ENCODE results near the gene BCORL1. TPM values are rescaled to one million over a fixed set of nuclear protein-coding genes. Genes with fewer than 3 reads are reported as not detected.

BCORL1 gene
- total RNA-seq, 1 experiment from 2014 or later = 32.2 TPM

GRCh38 chrX:129976441-129976840 is 6.0 kb upstream of the BCORL1 start:
- TF ChIP-seq EZH2 (IDR thresholded peaks at IDR 0.05; ENCODE audit: low read depth) (no peak), CTCF (conservative IDR thresholded peaks at IDR 0.05) (no peak)
- H3K4me2 ChIP-seq = no peak overlapping the region
- 0 out of 2 replicates have a peak, but pooled peaks cover 4% of the 10 kb centered on the region for H3F3A ChIP-seq (ENCODE audit: insufficient read depth, low read depth)
- H2AFZ ChIP-seq = no peak overlapping the region
- DNase-seq = no peak
- no peaks in the 10 kb centered on the region for H3K4me1 ChIP-seq (replicated peaks; ENCODE audit: insufficient read depth)
- H3K79me2 ChIP-seq (ENCODE audit: low read depth) = no peaks in the 10 kb centered on the region
- H3K36me3 ChIP-seq (ENCODE audit: low read depth) = no peaks in the 10 kb centered on the region
- no TSS peak for BruUV-seq (replicated peaks)
- intact Hi-C loops (cut with micrococcal nuclease; ENCODE audit: unreplicated experiment) = no loop called here
- CTCF ChIA-PET = no interaction called here
- no peak overlapping the region for H3K4me3 ChIP-seq
- H3K27me3 ChIP-seq (ENCODE audit: insufficient read depth, low read depth) = peaks cover 4% of the 10 kb centered on the region; the same call in 1 of the 2 replicates
- H3K27ac ChIP-seq = no peak overlapping the region
- no peaks in the 10 kb centered on the region for H3K9me2 ChIP-seq (ENCODE audit: insufficient read depth)
- H3K9me3 ChIP-seq (ENCODE audit: insufficient read depth, low read depth) = no peaks in the 10 kb centered on the region
- POLR2A ChIA-PET (ENCODE audit: unreplicated experiment) = interaction anchor here (0.6 kb wide), 1 partner anchor 35 kb away, joined by 4 read pairs; no protein-coding TSS in a partner anchor
- H4K20me1 ChIP-seq (ENCODE audit: insufficient read depth) = no peaks in the 10 kb centered on the region

- intact Hi-C loops (cut with micrococcal nuclease; ENCODE audit: unreplicated experiment) = no loop called here
- H3K79me2 ChIP-seq (ENCODE audit: low read depth) = no peaks in the 10 kb centered on the region
- no peaks in the 10 kb centered on the region for H3K4me1 ChIP-seq (replicated peaks; ENCODE audit: insufficient read depth)
- DNase-seq = no peak
- H3K9me3 ChIP-seq (ENCODE audit: insufficient read depth, low read depth) = no peaks in the 10 kb centered on the region
- H3K9me2 ChIP-seq (ENCODE audit: insufficient read depth) = no peaks in the 10 kb centered on the region
- TF ChIP-seq CTCF (conservative IDR thresholded peaks at IDR 0.05) (no peak), EZH2 (IDR thresholded peaks at IDR 0.05; ENCODE audit: low read depth) (no peak)
- POLR2A ChIA-PET (ENCODE audit: unreplicated experiment) = interaction anchor here (0.6 kb wide), 2 partner anchors 73 to 136 kb away, joined by 5 read pairs; partner anchors contain the start of genes UTP14A and ZDHHC9
- no TSS peak for BruUV-seq (replicated peaks)
- H3K4me2 ChIP-seq = no peak overlapping the region
- H3K27ac ChIP-seq = no peak overlapping the region
- CTCF ChIA-PET = no interaction called here
- no peaks in the 10 kb centered on the region for H3K36me3 ChIP-seq (ENCODE audit: low read depth)
- H3K4me3 ChIP-seq = no peak overlapping the region
- H3F3A ChIP-seq (ENCODE audit: insufficient read depth, low read depth) = 0 out of 2 replicates have a peak, but pooled peaks cover 4% of the 10 kb centered on the region
- no peaks in the 10 kb centered on the region for H4K20me1 ChIP-seq (ENCODE audit: insufficient read depth)
- H3K27me3 ChIP-seq (ENCODE audit: insufficient read depth, low read depth) = peaks cover 5% of the 10 kb centered on the region; the same call in 1 of the 2 replicates
- no peak overlapping the region for H2AFZ ChIP-seq
These were observed 3.1 kb upstream of the BCORL1 start for GRCh38 chrX:129979207-129979920.

GRCh38 chrX:129980001-129980401 is 2.4 kb upstream of the BCORL1 start:
- ChIA-PET POLR2A (ENCODE audit: unreplicated experiment) (interaction anchor here (0.6 kb wide), 1 partner anchor 136 kb away, joined by 5 read pairs; the partner anchor contains the start of gene ZDHHC9), CTCF (no interaction called here)
- peak in 1 of 2 experiments; percentile 17 for DNase-seq
- Histone ChIP-seq H3K9me3 (ENCODE audit: insufficient read depth, low read depth) (no peaks in the 10 kb centered on the region), H3K36me3 (ENCODE audit: low read depth) (no peaks in the 10 kb centered on the region), H3K9me2 (ENCODE audit: insufficient read depth) (no peaks in the 10 kb centered on the region), H3K4me1 (replicated peaks; ENCODE audit: insufficient read depth) (0 out of 2 replicates have a peak, but pooled peaks cover 5% of the 10 kb centered on the region), H3F3A (ENCODE audit: insufficient read depth, low read depth) (0 out of 2 replicates have a peak, but pooled peaks cover 4% of the 10 kb centered on the region), H2AFZ (no peak overlapping the region), H3K79me2 (ENCODE audit: low read depth) (0 out of 2 replicates have a peak, but pooled peaks cover 4% of the 10 kb centered on the region), H3K27ac (no peak overlapping the region), H3K27me3 (ENCODE audit: insufficient read depth, low read depth) (peaks cover 5% of the 10 kb centered on the region; the same call in 1 of the 2 replicates), H4K20me1 (ENCODE audit: insufficient read depth) (no peaks in the 10 kb centered on the region; the same call in 1 of the 2 replicates), H3K4me3 (no peak overlapping the region), H3K4me2 (no peak overlapping the region)
- BruUV-seq (replicated peaks) = no TSS peak
- TF ChIP-seq EZH2 (IDR thresholded peaks at IDR 0.05; ENCODE audit: low read depth) (no peak), CTCF (conservative IDR thresholded peaks at IDR 0.05) (no peak)
- intact Hi-C loops (cut with micrococcal nuclease; ENCODE audit: unreplicated experiment) = loop anchor here (5.0 kb wide), 2 partner anchors 132 to 138 kb away; partner anchors contain the start of genes ELF4 and ZDHHC9
